Measurements from ENCODE around the gene FN3KRP. TPM values are rescaled to one million over a fixed set of nuclear protein-coding genes. Genes with fewer than 3 reads are reported as not detected.
"Not testable (repeated sequence)": the region's sequence is repeated elsewhere in the genome, so short reads cannot be mapped to it uniquely, and the experiment has no call there.

The FN3KRP gene
- total and polyA plus RNA-seq, 4 donors, result 10.1 to 15.5 (median 11.0) TPM

- Histone ChIP-seq H3K9me3 (ENCODE audit: control insufficient read depth in 4 of 4, low read length in 3 of 4) (no peaks in the 10 kb centered on the region), H3K4me1 (ENCODE audit: control insufficient read depth in 4 of 4, insufficient read depth in 4 of 4, low read length in 3 of 4) (peaks cover 7 to 14% (median 10%) of the 10 kb centered on the region in 4 donors), H3K27ac (ENCODE audit: low read depth in 1 of 2, low read length in 2 of 2) (no peak overlapping the region), H3K9ac (ENCODE audit: low read depth in 1 of 2, low read length in 2 of 2) (no peak overlapping the region), H3K4me3 (ENCODE audit: low read depth in 1 of 3, low read length in 3 of 3) (no peak overlapping the region), H3K27me3 (ENCODE audit: control insufficient read depth in 4 of 4, insufficient read depth in 4 of 4, low read length in 3 of 4) (no peaks in the 10 kb centered on the region), H3K36me3 (ENCODE audit: control insufficient read depth in 4 of 4, insufficient read depth in 3 of 4, low read depth in 1 of 4, low read length in 3 of 4) (peaks cover 3 to 12% (median 6%) of the 10 kb centered on the region in 4 donors)
- DNase-seq (ENCODE audit: low spot score), result no peak
- TF ChIP-seq GABPA (IDR thresholded peaks at IDR 0.05 in 1 of 2, conservative IDR thresholded peaks at IDR 0.05 in 1 of 2), result no peak
- TF ChIP-seq EGR1 (IDR thresholded peaks at IDR 0.05; ENCODE audit: low read depth in 2 of 2), result no peak
- WGBS, result 97% methylated on average over 7 of the region's 7 CpGs
These were observed 52.5 kb downstream of the FN3KRP start for GRCh38 chr17:82769041-82769440.

- Histone ChIP-seq H3K36me3 (ENCODE audit: control insufficient read depth in 4 of 4, insufficient read depth in 3 of 4, low read depth in 1 of 4, low read length in 3 of 4) (peaks cover 0 to 8% (median 6%) of the 10 kb centered on the region in 4 donors), H3K4me1 (ENCODE audit: control insufficient read depth in 4 of 4, insufficient read depth in 4 of 4, low read length in 3 of 4) (peaks cover 10 to 19% (median 13%) of the 10 kb centered on the region in 4 donors), H3K27me3 (ENCODE audit: control insufficient read depth in 4 of 4, insufficient read depth in 4 of 4, low read length in 3 of 4) (no peaks in the 10 kb centered on the region), H3K4me3 (ENCODE audit: low read depth in 1 of 3, low read length in 3 of 3) (no peak overlapping the region), H3K27ac (ENCODE audit: low read depth in 1 of 2, low read length in 2 of 2) (peak overlapping the region; percentile 49 to 53), H3K9ac (ENCODE audit: low read depth in 1 of 2, low read length in 2 of 2) (no peak overlapping the region), H3K9me3 (ENCODE audit: control insufficient read depth in 4 of 4, low read length in 3 of 4) (no peaks in the 10 kb centered on the region)
- WGBS, result 26% methylated on average over 3 of the region's 3 CpGs
- TF ChIP-seq CTCF (IDR thresholded peaks at IDR 0.05; ENCODE audit: low read depth, low read length, missing input control) (no peak), RXRA (IDR thresholded peaks at IDR 0.05) (peak; percentile 82 to 95), GABPA (IDR thresholded peaks at IDR 0.05 in 1 of 2, conservative IDR thresholded peaks at IDR 0.05 in 1 of 2) (peak in 1 of 2 donors; percentile 79), FOXA2 (IDR thresholded peaks at IDR 0.05) (peak; percentile 100), SP1 (IDR thresholded peaks at IDR 0.05) (peak; percentile 96), RAD21 (IDR thresholded peaks at IDR 0.05) (peak; percentile 60 to 61), HNF4A (conservative IDR thresholded peaks at IDR 0.05) (peak; percentile 97 to 98), NR2F2 (IDR thresholded peaks at IDR 0.05) (no peak), MAX (IDR thresholded peaks at IDR 0.05) (peak; percentile 89), TAF1 (conservative IDR thresholded peaks at IDR 0.05) (no peak), HNF4G (IDR thresholded peaks at IDR 0.05) (peak; percentile 88), JUND (IDR thresholded peaks at IDR 0.05) (peak; percentile 70 to 77), YY1 (IDR thresholded peaks at IDR 0.05) (peak; percentile 79), FOXA1 (IDR thresholded peaks at IDR 0.05) (peak; percentile 100), EGR1 (IDR thresholded peaks at IDR 0.05; ENCODE audit: low read depth in 2 of 2) (peak; percentile 45 to 72)
- TF ChIP-seq, protein P1, sequence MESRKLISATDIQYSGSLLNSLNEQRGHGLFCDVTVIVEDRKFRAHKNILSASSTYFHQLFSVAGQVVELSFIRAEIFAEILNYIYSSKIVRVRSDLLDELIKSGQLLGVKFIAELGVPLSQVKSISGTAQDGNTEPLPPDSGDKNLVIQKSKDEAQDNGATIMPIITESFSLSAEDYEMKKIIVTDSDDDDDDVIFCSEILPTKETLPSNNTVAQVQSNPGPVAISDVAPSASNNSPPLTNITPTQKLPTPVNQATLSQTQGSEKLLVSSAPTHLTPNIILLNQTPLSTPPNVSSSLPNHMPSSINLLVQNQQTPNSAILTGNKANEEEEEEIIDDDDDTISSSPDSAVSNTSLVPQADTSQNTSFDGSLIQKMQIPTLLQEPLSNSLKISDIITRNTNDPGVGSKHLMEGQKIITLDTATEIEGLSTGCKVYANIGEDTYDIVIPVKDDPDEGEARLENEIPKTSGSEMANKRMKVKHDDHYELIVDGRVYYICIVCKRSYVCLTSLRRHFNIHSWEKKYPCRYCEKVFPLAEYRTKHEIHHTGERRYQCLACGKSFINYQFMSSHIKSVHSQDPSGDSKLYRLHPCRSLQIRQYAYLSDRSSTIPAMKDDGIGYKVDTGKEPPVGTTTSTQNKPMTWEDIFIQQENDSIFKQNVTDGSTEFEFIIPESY (IDR thresholded peaks at IDR 0.05), result no peak
- TF ChIP-seq, protein P2, sequence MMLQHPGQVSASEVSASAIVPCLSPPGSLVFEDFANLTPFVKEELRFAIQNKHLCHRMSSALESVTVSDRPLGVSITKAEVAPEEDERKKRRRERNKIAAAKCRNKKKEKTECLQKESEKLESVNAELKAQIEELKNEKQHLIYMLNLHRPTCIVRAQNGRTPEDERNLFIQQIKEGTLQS (IDR thresholded peaks at IDR 0.05), result peak; percentile 66
- TF ChIP-seq, protein P3, sequence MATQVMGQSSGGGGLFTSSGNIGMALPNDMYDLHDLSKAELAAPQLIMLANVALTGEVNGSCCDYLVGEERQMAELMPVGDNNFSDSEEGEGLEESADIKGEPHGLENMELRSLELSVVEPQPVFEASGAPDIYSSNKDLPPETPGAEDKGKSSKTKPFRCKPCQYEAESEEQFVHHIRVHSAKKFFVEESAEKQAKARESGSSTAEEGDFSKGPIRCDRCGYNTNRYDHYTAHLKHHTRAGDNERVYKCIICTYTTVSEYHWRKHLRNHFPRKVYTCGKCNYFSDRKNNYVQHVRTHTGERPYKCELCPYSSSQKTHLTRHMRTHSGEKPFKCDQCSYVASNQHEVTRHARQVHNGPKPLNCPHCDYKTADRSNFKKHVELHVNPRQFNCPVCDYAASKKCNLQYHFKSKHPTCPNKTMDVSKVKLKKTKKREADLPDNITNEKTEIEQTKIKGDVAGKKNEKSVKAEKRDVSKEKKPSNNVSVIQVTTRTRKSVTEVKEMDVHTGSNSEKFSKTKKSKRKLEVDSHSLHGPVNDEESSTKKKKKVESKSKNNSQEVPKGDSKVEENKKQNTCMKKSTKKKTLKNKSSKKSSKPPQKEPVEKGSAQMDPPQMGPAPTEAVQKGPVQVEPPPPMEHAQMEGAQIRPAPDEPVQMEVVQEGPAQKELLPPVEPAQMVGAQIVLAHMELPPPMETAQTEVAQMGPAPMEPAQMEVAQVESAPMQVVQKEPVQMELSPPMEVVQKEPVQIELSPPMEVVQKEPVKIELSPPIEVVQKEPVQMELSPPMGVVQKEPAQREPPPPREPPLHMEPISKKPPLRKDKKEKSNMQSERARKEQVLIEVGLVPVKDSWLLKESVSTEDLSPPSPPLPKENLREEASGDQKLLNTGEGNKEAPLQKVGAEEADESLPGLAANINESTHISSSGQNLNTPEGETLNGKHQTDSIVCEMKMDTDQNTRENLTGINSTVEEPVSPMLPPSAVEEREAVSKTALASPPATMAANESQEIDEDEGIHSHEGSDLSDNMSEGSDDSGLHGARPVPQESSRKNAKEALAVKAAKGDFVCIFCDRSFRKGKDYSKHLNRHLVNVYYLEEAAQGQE (IDR thresholded peaks at IDR 0.05), result peak; percentile 75
- DNase-seq (ENCODE audit: low spot score), result no peak
These were observed 55.5 kb downstream of the FN3KRP start for GRCh38 chr17:82772026-82772425.

DNA sequence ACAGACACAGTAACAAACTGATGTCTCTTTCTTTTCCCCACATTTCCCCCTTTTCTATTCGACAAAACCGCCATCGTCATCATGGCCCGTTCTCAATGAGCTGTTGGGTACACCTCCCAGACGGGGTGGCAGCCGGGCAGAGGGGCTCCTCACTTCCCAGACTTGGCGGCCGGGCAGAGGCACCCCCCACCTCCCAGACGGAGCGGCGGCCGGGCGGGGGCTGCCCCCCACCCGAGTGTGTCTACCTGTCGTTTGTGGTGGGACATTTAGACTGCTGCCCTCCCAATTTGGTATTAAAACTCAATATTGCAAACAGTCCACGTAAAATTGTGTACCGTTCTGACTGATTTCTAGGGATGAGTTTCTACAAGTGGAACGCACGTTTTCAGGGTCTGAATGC lies 58.0 kb downstream of the FN3KRP start:
- 89% methylated on average over 19 of the region's 19 CpGs for WGBS
- H3K9ac ChIP-seq (ENCODE audit: low read depth in 1 of 2, low read length in 2 of 2); H3K9me3 ChIP-seq (ENCODE audit: control insufficient read depth in 4 of 4, low read length in 3 of 4); H3K4me3 ChIP-seq (ENCODE audit: low read depth in 1 of 3, low read length in 3 of 3); H3K36me3 ChIP-seq (ENCODE audit: control insufficient read depth in 4 of 4, insufficient read depth in 3 of 4, low read depth in 1 of 4, low read length in 3 of 4); H3K27me3 ChIP-seq (ENCODE audit: control insufficient read depth in 4 of 4, insufficient read depth in 4 of 4, low read length in 3 of 4); H3K27ac ChIP-seq (ENCODE audit: low read depth in 1 of 2, low read length in 2 of 2); DNase-seq (ENCODE audit: low spot score): not testable (repeated sequence)
- H3K4me1 ChIP-seq (ENCODE audit: control insufficient read depth in 4 of 4, insufficient read depth in 4 of 4, low read length in 3 of 4), result peaks cover 10 to 18% (median 13%) of the 10 kb centered on the region in 4 donors

All from liver (tissue), 9 donors.